Activated CD8-positive, alpha-beta memory T cell treated with anti-CD3 and anti-CD28 coated beads for 1 hour (primary cell): ENCODE data around the gene KCNH8.
"Not testable (repeated sequence)": the region's sequence is repeated elsewhere in the genome, so short reads cannot be mapped to it uniquely, and the experiment has no call there.

Experiments used
- DNase-seq, 2 donors: peaks; one replicate each; pipeline ENCODE4 v3.0.0-alpha.2; 2020; ENCODE audit warnings: low read depth in 1 of 2; ENCODE audit errors: extremely low read depth in 1 of 2

Gene KCNH8

DNA sequence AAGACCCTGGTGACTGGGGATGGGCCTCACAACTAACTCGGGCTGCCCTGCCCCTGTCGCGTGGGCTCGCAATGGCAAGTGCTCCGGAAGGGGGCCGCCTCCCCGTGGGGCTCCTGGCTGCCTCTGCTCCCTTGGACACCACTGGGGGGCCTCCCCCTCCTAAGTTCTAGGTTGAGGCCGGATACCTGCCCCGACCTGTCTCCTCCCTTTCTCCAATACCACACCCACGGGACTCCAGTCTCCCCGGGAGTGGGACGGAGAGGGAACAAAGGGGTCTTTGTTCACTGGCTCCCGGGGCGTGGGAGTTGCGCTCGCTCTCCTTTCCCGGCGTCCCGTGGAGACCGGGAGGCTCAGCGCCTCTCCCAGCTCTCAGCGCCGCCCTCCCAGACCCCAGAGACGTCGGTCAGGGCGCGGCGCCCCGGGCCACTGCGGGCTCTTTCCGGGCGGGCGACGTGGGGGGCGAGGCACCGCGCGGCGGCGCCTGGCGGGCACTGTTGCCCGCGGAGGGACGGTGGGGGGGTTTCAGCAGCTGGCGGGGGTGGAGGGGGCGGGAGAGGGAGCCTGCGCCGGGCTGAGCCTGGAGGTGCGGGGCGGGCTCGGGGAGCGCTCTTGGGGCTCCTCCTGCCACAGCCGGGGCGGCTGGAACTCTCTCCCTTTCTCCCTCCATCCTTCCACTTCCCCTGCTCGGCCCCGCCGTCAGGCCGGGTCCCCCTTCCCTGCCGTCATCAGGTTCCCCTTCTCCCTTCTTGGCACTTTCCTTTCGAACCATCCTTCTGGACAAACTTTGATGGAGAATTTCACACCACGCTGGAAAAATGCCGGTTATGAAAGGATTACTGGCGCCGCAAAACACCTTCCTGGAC lies at the start of gene KCNH8:
Gene KCNH8 (plus strand): TSS at position 606 of the 863 bp plus-strand sequence. CDS start 210 bp downstream, at position 816.
- DNase-seq: no peak

DNA sequence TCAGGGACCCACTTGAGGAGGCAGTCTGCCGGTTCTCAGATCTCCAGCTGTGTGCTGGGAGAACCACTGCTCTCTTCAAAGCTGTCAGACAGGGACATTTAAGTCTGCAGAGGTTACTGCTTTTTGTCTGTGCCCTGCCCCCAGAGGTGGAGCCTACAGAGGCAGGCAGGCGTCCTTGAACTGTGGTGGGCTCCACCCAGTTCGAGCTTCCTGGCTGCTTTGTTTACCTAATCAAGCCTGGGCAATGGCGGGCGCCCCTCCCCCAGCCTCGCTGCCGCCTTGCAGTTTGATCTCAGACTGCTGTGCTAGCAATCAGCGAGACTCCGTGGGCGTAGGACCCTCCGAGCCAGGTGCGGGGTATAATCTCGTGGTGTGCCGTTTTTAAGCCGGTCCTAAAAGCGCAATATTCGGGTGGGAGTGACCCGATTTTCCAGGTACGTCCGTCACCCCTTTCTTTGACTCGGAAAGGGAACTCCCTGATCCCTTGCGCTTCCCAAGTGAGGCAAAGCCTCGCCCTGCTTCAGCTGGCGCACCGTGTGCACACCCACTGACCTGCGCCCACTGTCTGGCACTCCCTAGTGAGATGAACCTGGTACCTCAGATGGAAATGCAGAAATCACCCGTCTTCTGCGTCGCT lies 45.5 kb upstream of the KCNH8 start:
- DNase-seq: not testable (repeated sequence)

DNA sequence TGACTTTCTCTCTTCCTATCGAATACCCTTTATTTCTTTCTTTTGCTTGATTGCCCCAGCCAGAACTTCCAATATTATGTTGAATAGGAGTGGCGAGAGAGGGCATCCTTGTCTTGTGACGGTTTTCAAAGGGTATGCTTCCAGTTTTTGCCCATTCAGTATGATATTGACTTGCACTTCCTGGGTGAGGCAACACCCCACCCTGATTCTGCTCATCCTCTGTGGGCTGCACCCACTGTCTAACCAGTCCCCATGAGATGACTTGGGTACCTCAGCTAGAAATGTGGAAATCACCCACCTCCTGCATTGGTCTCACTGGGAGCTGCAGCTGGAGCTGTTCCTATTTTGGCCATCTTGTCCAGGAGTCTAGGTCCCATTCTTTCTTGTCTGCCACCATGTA lies 44.8 kb upstream of the KCNH8 start:
- no peak for DNase-seq

DNA sequence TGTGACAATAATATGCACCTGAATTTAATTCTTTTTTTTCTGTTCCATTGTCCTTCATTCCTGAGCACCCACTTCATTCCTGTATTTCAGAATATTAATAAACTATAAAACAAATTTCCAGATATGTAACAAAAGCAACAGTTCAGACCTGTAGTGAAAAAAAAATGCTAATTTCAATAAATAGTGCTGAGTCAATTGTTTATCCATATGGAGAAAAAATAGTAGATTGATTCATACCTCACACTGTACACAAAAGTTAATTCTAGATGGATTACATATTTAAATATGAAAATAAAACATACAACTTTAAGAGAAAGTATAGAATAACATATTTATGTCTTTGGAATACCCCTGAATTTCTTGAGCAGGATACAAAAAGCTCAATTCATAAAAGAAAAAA lies 43.9 kb upstream of the KCNH8 start:
- DNase-seq: no peak

DNA sequence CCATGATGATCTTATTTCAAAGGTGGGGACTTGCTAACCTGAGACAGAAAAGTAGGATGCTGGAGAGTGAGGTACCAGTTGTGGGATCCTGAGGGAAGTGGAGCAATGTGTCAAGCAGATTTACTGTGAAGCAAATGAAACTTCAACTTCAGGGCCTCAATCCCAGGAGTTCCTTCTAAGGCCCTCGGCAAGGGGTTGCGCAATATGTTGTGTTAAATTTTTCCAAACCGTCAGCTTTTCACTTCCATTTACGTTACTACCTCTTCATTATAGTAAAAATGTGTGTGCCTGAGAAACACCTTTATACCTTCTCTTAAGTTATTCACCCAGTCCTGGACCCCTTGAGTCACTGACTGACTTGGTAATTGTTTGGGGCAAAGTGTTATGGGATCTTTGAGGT lies 42.5 kb upstream of the KCNH8 start:
- no peak for DNase-seq

DNA sequence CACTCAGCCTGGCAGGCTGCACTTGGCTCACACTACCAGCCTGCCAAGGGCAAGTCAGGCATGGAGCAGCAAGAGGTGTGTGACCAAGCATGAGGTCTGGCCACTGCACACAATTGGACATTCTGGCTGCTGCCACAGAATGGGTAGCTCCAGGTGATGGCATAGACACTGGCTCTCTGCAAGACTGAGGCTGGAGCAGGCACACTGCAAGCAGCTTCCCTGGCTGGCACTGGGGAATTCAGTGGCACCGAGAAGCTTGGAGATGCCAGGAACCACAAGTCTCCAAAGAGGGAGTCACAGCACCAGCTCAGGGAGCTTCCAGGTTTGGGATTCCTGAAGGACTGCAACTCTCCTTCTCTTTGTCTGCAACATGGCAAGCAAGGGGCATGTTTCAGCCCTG lies 42.0 kb upstream of the KCNH8 start:
- DNase-seq: no peak

DNA sequence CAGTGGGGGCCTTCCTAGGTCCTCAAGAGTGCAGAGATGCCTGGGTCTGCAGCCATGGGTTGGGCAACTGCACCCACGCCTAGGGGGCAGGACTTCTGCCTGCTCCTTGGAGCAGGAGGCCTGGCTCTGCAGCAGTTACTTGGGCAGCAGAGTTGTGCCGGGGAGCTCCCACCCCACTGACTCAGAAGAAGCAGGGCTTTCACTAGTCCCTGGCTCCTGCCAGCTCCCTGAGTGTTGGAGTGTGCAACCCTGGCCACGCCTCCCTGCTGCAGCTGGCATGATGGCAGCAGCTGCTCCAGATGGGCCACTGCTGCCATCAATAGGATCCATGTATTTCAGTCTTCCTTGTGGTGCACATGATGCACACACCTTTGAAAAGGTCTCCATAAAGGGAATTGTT lies 40.6 kb upstream of the KCNH8 start:
- DNase-seq: no peak

DNA sequence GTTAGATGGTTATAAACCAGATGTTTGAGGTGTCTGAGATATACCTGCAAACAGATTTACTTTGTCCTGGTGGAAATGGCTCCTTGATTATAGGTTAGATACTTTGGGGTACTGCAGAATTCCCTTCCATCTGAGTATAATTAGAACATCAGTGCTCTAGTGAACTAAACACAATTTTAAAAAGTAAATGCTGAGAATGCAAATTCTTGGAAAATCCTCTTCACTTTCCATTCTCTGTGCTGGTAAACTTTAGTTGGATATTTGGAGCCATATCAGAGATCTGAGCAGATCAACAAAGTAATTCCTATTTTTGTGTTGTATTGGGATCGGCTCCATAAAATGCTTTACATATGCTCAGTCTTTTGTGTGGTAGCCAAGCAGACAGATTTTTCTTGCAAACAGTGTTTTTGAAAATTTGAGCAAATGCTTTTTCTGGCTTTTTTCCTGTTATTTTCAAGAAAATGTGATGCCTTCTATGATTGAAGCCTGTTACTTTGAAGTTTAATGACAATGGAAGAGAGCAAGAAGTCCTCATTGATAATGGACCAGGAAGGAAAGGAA lies 37.9 kb upstream of the KCNH8 start:
- no peak for DNase-seq

DNA sequence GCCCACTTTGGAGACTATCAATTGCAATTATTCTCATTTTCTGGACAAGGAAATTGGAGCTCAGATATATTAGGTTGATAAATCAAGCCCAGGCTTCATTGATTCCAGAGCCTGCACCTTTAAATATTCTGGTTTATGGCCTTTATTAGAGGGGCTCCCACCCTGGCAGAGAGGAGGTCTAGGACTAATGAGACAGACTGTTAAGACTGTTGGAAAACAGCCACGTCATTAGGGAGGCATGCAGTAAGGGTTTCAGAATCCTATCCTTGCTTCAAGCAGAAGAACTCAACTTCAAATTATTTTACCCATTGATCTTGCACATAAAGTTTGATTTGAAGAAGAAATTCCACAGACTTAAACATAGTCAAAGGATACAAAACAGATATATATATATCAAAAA lies 33.8 kb upstream of the KCNH8 start:
- no peak for DNase-seq

DNA sequence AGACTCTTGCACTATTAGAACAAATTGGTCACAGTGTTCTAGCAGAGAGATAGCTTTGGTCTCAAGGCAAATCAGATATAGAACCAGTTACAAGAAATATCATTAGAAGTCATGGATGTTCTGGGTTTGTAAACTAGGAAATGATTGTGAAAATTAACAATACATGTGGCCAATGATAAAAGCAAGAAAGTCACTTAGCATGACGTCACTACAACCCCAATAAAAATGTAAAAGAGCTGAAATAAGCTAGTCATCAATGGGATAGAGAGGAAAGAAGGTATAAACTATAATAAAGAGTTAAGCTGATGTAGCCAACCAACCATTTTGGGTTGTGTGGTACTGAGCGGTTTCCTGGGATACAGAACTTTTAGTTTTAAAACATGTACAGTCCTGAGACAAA lies 32.1 kb upstream of the KCNH8 start:
- no peak for DNase-seq

DNA sequence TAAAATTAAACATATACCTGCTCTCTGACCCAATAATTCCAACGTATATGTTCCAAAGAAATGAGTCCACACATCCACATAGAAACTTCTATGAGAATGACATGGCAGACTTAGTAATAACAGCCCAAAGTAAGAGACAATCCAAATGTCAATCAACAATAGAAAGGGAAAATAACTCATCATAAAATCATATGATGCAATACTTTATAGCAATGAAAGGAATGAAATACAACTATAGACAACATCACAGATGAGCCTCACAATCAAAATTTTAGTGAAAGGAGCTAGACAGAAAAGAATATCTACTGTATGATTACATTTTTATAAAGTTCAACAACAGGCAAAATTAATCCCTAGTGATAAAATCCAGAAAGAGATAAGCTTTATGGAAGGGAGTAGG lies 23.6 kb upstream of the KCNH8 start:
- no peak for DNase-seq

DNA sequence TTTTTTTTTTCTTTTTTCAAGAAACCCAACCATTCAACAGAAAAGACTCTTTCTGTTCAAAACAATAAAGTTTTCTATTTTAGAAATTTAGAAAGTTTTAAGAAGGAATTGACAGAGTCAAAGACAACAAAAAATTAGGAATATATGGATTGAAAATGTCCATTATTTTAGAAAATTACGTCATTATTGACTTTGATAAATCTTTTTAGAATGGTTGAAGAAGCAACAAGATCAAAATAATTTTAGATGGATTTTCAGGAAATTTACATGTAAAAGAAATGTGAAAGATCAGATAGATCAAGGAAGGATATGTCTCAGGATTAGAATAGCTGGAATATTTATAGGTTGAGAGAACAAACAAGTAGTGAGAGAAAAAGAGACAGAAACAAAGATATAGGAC lies 8.4 kb upstream of the KCNH8 start:
- DNase-seq: no peak

DNA sequence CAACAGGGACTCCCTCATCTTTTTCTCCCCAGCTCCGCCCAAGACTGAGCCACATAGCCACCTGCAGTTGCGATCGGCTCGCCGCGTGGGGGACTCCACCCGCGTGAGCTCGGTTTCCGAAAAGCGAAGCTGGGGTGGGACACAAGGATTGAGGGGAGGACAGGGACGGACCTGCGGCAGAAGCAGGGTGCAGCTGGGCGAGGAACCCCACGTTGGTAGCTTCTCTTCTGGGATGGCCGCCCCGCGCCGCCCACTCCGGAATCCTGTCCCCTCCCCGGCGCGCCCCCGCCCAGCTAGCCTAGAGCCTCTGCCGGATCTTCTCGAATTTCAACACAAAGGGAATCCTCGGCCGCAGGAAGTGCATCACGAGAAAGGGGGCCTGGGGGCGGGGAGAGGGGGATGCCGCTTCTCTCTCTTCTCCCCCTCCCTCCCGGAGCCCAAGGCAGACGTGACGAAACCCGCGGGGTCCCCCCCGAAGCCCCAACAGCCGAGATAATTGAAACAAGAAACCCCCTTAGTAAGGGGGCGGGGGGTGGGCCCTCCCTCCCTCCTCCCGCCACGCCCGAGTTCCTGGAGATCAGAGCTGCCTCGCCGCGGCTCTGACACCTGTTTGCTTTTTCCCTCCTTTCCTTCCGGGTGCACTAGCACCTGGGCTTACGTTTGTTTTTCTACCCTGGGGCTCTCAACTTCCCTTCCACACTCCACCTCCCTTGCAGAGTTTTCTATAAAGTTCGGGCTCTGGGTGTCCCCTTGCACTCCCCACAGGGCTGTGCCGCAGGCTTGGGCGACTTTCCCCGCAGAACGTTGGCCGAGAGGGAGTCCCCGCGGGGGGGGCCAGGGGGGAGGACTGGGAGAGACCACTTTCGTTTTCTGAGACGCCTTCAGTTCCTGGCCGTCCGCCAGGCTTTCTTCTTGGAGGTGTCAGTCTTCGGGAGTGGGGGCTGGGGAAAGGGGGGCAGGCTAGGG lies 1.3 kb upstream of the KCNH8 start:
- DNase-seq: peak; percentile 21 to 35

DNA sequence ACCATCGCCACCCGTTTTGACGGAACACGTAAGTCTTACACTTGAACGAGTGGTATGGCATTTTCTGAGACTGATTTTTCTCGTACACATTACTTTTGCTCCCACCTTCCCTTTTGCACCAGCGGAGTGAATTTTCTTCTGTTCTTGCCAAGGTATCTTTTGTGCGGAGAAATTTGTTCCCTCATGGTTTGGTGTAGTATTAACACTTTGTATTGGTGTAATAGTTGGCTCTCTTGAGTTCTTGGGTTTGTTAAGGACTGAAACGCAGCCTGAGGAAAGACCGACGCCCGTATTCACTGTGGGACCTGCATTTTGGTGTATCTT lies 420 bp downstream of the KCNH8 start:
- DNase-seq: no peak

DNA sequence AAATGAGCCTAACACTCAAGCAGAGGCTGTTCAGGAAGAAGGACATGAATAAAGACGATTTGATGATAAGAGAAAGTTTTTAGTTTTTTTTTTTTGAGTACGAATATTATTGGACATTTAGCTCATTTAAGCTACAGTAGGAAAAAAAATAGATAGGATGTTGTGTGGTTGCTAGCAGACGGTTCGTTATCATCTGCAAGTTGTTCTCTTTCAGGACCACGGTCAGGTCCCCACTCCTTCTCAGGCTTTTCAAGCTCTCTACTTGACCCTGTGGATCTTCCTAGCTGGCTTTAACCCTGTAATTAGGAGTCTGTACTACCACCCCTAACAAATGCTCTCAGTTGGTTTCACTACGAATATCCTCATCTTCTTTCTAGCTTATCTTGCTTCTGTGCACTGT lies 1.1 kb downstream of the KCNH8 start:
- no peak for DNase-seq

DNA sequence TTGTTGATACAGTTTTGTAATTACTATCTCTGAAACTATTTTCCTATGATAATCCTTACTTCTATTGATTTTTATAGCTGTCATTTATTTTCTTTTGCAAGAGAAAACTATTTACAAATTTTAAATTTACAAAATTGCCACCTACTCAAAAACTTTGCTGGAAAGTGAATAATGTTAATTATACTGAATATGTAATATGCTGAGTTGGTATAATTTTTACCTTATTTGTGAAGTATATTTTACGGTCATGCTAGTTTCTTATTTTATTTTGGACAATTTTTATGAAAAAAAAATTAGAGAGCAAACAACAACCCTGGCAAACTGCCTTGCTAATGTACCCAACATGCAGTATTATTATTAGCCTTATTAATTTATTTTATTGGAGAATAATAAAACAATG lies 2.9 kb downstream of the KCNH8 start:
- DNase-seq: no peak

DNA sequence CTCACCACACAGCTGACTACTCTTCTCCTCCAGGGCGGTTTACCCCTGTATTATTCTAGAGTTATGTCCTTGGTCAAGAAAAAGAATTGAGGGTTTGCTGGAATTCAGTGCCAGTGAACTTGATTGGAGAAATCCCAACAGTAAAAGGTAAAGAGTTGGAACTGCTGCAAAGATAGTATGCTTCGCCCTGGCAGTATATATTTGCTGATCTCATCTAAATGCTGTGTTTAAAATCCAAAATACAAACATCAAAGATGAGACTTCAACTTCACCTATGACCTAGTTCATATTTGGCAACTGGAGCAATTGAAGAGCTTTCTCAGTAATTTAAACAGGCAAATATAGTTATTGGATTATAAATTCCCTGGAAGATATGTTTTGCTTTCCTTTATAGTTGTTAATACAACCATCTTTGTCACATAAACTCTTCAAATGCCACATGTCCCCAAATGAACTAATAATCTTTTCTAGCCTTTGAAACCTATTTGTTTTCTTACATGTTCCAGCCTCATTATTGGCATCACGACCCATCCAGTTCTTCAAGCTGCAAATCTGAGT lies 6.5 kb downstream of the KCNH8 start:
- no peak for DNase-seq

DNA sequence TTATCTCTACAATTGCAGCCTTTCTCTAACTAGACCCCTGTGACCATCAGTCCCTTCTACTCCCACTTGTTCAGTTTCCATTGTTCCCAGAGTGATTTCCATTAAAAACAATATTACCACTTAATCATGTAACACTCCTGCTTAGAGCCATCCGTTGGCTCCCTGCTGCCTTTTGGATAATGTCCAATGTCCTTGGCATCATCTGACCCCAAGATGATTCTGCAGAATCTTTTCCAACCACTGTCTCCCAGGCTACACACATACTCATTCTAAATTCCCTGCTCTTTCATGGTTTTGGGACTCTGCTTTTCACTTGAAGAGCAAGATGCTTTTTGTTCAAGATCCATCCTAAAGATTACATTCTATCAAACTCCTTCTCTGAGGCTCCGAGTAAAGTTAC lies 7.1 kb downstream of the KCNH8 start:
- no peak for DNase-seq

DNA sequence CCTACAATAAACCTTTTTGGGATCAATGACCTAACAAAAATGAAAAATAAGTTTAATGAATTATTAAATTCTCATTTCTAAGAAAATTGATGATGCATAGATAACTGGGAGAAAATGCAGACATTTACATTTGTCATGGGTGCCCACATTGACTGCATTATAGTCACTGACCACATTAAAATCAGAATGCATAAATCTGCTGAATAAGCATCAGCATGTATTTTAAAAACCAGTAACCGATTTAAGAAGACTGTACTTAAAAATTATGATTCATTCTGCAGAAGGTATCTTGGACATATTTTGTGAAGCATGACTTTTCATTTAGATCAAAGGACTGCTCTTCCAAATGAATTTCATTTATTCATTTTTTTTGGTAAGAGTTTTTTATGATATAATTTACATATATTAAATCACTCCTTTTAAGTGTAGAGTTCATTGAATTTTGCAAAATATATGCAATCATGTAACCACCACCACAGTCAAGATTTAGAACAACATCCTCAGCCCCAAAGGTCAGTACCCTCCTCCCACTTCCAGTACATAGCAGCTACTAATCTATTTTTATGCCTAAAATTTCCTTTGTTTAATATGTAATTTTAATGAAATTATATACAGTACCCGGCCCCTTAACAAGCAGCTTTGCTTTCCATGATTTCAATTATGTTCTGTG lies 11.8 kb downstream of the KCNH8 start:
- DNase-seq: no peak

DNA sequence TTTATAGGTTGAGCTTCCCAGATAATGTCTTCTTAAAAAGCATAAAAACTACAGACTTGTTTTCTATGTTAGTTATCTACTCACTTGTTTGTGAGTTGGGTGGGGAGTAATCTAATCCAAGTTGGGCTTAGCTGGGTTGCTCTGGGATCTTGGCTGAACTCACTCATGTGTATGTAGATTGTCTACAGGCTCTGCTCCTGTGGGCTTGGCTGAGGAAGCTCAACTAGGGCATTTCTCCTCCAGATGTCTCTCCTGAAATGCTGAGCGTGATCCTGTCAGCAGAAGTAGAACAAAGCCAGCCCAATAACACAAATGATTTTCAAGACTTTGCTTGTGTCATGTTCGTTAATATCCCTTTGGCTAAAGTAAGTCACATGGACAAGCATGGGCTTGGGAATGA lies 17.3 kb downstream of the KCNH8 start:
- no peak for DNase-seq
